ENCODE results near the gene PRKN. TPM values are rescaled to one million over a fixed set of nuclear protein-coding genes. Genes with fewer than 3 reads are reported as not detected.

PRKN gene
- total and polyA plus RNA-seq, 9 of the 15 experiments (the other 6 are each of a cell fraction or from before 2014, with no cell fraction given) = 0.03 to 0.96 (median 0.15) TPM; not detected in 2

DNA sequence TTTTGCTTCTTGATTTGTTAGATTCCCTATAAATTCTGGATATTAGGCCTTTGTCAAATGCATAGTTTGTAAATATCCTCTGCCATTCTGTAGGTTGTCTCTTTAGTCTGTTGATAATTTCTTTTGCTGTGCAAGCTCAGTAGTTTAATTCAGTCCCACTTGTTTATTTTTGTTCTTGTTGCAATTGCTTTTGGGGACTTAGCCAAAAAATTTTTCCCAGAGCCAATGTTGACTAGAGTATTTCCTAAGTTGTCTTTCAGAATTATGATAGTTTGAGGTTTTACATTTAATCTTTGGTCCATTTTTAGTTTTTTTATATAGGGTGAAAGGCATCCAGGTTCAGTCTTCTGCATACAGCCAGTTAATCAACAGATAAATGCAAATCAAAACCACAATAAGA lies 96.0 kb downstream of the PRKN start (continued):
- TF ChIP-seq, protein P1, sequence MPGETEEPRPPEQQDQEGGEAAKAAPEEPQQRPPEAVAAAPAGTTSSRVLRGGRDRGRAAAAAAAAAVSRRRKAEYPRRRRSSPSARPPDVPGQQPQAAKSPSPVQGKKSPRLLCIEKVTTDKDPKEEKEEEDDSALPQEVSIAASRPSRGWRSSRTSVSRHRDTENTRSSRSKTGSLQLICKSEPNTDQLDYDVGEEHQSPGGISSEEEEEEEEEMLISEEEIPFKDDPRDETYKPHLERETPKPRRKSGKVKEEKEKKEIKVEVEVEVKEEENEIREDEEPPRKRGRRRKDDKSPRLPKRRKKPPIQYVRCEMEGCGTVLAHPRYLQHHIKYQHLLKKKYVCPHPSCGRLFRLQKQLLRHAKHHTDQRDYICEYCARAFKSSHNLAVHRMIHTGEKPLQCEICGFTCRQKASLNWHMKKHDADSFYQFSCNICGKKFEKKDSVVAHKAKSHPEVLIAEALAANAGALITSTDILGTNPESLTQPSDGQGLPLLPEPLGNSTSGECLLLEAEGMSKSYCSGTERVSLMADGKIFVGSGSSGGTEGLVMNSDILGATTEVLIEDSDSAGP (CRISPR knock-in tag; IDR thresholded peaks at IDR 0.05) = no peak
- no peak for TF ChIP-seq ARID2 (IDR thresholded peaks at IDR 0.05)
- no peak for TF ChIP-seq NFIX (CRISPR knock-in tag; IDR thresholded peaks at IDR 0.05; ENCODE audit: low read depth)
- no peak for TF ChIP-seq ZNF24 (IDR thresholded peaks at IDR 0.05)

DNA sequence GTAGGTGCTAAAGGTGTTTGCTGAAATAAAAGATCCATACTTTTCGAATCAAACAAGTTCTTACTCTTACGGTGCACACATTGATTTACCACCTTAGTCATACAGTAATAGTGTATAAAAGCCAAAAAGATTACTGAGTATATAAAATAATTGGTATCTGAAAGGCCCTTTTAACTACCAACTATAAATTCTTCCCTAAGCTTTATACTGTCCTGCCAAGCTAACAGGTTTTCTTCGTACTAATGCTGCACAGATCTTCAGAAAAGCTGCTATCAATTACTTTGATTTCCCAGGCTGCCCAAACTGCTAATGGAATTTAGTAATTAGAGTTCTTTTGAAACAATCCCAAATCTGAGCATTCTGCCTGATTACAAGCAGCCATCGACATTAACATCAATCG lies 97.5 kb downstream of the PRKN start:
- in situ Hi-C loops (cut with MboI) = no loop called here
- H2AFZ ChIP-seq (ENCODE audit: low read depth, low read length) = no peak overlapping the region
- no peaks in the 10 kb centered on the region for H3K79me2 ChIP-seq (ENCODE audit: control insufficient read depth, insufficient read depth, low read length)
- no peaks in the 10 kb centered on the region for H3K36me3 ChIP-seq (ENCODE audit: control insufficient read depth, insufficient read depth, low read length)
- ChIA-PET CTCF (ENCODE audit: low intra/inter-chr PET ratio) (no interaction called here), POLR2A (no interaction called here)
- no peaks in the 10 kb centered on the region for H3K9me3 ChIP-seq (replicated peaks; ENCODE audit: control insufficient read depth, insufficient read depth, low read depth, low read length)
- BruUV-seq (replicated peaks) = no TSS peak
- TF ChIP-seq PCBP2 (IDR thresholded peaks at IDR 0.05; ENCODE audit: low read depth, low read length, poor library complexity, severe bottlenecking) = no peak
- H3K4me2 ChIP-seq (ENCODE audit: insufficient read depth, low read length) = no peak overlapping the region
- no peak for ATAC-seq
- H3K4me3 ChIP-seq = no peak overlapping the region
- no peaks in the 10 kb centered on the region for H3K4me1 ChIP-seq (replicated peaks in 1 of 2; ENCODE audit: control insufficient read depth in 2 of 2, insufficient read depth in 2 of 2, low read length in 2 of 2)
- WGBS (ENCODE audit: insufficient coverage, low coverage, missing lambda C conversion rate) = 1% methylated on average over 5 of the region's 5 CpGs
- intact Hi-C loops (cut with micrococcal nuclease) = no loop called here
- H3K27ac ChIP-seq (ENCODE audit: extremely low read depth, low read depth, low read length) = no peak overlapping the region
- no peak for FAIRE-seq
- no peak overlapping the region for H3K9ac ChIP-seq (ENCODE audit: insufficient read depth in 1 of 2, low read depth in 2 of 2, low read length in 2 of 2)
- H3K9me1 ChIP-seq (ENCODE audit: control insufficient read depth, insufficient read depth, low read length) = no peaks in the 10 kb centered on the region
- H3K27me3 ChIP-seq (ENCODE audit: control insufficient read depth in 2 of 2, insufficient read depth in 2 of 2, low read length in 2 of 2) = no peaks in the 10 kb centered on the region
- no peak for DNase-seq (ENCODE audit: extremely low read depth in 1 of 4, low spot score in 3 of 4)
- no peaks in the 10 kb centered on the region for H4K20me1 ChIP-seq (replicated peaks; ENCODE audit: control insufficient read depth, insufficient read depth, low read length)
